ENCODE results near the gene FNDC5.

Gene FNDC5

DNA sequence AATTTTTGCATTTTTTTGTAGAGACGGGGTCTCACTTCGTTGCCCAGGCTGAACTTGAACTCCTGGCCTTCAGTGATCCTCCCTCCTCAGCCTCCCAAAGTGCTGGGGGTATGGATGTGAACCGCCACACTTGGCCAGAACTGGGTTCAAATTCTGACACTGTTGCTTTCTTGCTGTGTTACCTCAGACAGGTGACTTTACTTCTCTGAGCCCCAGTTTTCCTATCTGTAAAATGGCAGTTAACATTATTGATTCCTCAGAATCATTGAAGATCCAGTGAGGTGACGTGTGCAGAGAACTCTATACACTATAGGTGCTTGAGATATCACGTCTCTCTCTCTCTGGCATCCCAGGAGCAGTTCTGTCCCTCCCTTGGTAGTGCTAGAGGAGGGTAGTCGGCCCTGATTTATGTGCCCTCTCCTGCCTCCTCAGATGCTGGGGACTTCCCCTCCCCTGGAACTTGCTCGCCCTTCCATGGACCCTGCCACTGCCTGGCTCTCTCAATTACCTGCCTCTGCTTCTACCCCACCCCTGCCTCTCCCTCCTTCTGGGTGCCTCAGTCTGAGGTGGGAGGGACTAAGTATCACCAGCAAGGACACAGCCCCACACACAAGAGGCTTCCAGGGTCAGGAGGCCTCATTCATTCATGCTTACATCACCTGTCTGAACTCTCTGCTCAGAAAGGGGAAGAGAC is 12.8 kb upstream of the FNDC5 start:
- no peak for DNase-seq

DNA sequence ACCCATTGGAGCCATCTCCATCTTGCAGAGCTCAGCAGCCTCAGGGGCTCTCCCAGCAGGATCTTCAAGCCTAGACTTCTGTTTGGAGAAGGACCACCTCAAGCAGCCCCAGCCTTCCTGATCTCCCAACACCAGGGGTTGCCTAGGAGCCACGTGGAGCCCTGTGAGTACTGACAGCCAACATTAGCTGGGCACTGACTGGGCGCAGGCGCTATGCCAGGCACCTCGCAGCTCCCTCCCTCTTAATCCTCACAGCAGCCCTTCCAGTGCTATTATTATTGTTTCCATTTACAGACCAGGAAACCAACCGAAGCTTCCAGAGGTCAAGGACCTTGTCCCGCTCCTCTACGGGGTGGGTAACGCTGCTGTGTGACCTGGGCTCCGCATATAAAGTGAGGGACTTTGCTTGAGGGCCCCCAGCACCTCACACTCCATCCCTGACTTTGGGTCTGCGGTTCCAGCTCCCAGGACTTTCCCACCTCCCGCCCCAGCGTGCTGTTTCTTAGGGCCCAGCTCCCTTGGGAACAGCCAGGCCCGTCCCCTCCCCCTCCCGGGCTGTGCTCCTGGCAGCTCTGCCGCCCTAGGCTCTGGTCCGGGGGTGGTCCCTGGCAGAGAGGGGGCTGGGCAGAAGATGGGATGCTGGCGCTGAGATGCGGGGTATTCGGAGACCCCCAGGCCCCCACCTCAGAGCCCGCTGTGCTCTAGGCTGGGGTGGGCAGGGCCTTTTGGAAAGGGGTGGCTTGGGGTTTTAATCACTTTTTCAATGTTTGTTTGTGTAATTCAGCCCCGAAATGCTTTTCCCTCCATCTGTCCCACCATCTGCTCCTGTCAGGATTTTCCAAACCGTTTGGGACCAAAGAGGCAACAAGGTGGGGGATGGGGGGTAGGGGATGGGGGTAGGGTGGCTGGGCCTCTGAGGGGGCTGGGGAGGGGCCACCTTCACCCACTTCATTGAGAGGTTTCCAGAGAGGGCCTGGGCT is 11.4 kb upstream of the FNDC5 start:
- DNase-seq = no peak

DNA sequence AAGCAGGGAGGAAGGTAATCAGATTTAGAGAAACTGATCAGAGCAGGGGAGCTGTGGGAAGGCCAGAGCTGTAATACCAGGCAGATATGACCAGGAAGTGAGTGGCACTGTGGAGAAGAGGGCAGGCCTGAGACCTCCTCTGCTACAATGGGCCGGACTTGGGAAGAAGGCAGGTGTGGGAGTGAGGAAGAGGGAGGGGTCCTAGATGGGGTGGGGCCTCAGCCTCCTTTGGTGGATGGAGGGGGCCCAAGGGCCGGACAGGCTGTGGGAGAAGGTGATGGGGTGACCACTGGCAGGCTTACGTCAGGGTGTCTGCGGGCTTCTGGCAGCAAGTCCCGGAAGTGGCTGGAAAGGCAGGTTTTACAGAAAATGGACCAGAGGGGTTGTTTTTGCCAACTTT is 10.6 kb upstream of the FNDC5 start:
- no peak for DNase-seq

DNA sequence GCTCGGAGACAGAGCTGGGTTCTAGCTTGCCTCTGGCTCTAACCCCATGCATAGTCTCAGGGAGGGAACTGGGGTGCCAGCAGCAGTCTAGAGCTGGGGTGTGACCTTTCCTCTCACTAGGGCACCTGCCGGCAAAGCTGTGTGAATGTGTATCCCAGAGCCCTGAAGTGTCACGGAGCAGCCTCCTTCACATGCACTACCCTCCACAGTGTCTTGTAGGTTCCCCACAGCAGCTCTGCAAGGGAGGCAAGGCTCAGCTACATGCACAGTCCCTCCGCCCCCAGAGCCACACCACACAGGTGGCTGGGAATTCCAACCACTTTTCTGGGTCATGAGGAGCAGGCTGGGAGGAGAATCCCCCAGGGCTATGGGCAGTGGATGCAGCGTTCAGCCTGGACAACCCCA is 7.9 kb upstream of the FNDC5 start:
- no peak for DNase-seq

DNA sequence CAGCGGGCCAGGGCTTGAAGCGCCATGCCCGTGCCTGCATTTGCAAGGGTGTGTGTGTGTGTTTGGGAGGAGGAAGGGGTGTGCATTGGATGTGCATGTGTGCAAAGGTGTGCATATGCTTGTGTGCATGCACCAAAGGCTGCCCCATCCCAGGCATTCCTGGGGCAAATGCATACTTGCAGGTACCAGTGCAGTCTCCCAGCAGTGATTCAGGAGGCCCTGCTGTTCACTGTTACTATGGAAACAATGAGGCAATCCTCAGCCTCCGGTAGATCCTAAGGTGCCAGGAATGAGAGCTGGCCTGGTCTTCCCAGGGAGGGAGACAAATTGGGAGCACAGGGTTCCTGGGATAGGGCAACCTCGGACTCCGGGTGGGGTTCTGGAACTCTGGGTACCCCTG is 7.5 kb upstream of the FNDC5 start:
- no peak for DNase-seq

DNA sequence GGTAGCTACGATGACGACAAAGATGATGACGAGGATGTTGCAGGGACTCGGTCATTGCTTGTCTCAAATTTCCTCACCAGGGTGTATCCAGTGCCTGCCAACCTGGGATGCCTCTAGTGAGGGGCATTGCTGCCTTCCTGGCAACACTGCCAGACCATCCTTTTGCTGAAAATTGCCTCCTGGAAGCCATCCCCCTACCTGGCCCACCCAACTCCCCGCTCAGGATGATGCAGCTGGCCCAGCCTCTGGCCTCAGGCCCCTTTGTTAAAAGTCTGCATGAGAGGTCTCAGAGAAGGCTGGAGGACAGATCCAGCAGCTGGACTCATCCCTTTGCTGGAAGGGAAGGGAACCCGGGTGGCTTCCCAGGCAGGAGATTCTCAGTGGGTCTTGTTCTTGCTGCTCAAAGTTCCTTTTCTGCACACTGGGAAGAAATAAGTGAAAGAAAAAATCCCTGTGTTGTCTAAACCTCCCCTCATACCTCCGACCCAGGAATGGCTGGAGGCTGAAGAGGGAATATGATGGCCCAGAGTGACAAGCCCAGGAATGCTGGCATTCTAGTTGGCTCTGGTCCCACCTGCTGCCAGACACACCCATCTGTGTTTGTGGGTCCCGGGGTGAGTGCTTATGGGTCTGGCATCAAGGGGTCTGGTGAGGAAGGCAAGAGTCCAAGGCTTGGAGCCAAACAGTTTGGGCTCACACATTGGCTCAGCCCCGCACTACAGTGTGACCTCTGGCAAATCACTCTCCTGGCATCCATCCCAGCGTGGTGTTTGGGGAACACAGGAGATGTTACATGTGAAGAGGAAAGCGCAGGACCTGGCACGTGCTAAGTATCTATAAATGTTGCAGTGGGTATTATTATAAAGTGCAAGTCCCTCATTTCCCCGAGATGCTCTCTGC is 6.7 kb upstream of the FNDC5 start:
- DNase-seq = no peak

DNA sequence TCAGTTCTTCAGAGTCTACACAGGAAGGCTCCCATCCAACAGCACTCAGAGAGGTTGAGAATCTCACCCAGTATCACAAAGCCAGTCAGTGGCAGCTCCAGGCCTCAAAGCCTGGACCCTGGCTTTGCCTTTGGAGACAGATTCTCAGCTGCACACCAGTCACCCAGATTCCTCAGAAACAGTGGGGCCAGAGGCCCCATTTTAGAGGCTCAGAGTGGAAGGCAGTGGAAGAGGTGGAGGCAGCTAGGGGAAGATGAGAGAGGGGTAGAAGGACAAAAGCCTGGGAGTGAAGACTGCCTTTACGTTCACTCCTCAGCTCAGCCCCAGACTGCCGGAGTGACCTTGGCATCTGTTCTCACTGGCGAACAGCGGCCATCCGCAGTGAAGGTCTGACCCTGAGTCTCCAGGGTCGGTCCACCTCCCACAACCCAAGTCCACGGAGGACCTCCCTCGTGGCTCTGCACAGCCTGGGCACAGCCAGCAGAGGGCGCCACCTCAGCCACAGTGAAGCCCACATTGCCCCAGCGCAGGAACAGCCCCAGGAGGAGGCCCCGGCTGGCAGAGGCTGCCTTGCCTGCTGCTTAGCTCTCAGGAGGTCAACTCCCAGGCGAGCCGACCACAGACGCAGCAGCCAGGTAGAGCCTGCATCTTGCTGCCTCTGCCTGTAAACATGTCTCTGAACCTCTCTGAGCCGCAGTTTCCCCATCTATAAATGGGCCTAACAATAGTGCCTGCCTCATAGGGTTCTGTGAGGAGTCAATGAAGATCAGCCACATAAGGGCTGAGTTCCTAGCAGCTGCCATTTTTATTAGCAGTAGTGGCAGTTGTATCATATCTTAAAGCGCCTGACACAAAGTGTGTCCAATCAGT is 5.9 kb upstream of the FNDC5 start:
- peak; percentile 48 for DNase-seq

DNA sequence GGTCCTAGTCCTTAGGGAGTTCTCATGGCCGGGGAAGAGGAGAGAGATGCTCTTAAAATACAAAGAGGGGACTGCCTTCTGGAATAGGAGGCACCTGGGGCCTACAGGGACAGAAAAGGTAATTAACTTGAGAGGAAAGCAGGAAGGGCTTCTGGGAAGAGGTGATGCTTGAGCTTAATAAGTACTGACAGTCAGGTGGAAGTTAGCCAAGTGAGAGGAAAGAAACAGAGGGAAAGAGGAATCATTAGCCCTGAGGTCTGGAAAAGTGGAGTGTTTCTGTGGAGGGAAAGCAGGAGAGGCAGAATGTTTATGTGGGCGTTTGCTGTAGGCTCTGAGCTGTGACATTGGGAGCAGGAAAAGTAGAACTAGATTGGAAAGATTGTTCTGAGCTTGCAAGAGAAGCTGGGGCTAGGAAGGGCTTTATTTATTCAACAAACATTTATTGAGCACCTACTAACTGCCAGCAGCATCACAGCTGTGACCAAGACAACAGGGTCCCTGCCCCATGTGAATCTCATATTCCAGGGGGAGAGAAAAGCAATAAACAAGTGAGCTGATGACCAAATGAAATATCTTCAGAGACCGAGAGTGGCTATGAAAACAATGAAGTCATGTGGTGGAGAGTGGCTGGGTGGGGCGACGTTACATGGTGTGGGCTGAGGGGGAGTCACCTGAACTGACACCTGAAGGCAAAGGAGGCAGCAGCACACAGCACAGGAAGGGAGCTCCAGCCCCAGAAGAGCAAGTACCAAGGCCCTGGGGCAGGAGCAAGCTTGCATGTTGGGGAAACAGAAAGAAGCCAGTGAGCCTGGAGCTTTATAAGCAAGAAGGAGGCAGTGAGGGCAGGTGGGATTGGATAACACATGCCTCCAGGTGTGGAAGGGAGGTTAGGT is 4.4 kb upstream of the FNDC5 start:
- DNase-seq = no peak

DNA sequence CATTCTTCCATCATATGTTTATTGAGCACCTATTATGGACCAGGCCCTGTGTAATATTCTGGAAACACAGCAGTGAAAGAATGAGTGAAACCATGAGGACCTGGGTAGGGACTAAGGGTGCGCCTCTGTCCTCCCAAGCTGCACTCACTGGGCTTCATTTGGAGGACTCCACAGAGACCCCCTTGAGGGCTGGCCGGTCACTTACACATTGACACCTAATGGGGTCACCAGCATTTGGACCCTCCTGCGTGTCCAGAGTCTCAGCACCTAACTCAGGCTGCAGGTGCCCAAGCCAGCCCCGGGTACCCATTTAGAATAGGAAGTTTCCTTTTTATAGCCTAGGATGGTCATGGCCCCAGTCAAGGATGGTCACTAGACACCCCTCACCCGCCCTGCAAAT is 2.8 kb upstream of the FNDC5 start:
- DNase-seq = no peak

DNA sequence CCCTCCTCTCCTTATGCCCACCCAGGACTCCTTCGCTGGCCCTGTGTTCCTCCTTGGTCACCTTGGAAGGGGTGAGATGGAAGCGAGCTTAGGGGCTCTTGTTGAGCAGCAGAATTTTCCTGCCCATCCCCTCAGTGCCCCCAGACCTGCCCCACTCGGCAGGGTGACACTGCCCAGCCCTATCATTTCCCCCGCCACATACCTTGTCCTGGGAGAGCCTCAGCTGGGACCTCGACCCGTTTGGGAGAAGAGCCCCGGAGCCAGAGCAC is 1.4 kb upstream of the FNDC5 start:
- DNase-seq = no peak

DNA sequence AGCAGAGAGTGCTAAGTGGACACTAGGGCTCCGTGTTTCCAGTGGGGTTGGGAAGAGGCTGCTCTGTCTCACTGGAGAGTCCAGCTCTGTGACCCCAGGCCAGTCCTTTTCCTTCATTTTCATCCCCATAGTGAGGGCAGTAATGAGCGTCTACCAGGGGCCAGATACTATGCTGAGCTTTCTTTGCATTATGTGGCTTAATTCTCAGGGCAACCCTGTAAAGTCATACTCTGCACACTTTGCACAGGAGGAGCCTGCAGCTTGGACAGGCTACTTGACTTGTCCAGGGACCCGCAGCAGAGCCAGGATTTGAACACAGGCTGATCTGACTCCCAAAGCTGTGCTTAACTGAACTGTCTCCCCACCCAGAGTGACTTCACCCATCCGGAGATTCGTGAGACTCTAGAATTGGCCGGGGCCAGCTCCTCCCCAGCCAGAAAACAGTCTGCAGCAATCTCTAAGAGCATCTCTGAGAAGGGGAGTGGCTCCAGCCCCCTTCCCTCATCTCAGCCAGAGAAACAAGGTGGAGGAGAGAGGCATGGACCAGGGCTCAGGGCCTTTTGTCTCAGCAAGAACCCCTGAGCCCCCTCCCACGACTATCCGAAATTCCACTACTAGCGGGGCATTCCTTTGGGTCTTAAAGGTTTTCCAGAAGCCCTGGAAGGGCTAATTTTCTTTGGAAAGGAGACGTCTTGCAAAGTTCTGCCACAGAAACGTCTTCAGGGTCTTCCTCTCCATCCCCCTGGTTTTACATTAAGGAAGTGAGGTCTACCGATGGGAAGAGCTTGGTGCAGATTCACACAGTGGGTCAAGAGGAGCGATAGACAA is 866 bp upstream of the FNDC5 start:
- DNase-seq = no peak

DNA sequence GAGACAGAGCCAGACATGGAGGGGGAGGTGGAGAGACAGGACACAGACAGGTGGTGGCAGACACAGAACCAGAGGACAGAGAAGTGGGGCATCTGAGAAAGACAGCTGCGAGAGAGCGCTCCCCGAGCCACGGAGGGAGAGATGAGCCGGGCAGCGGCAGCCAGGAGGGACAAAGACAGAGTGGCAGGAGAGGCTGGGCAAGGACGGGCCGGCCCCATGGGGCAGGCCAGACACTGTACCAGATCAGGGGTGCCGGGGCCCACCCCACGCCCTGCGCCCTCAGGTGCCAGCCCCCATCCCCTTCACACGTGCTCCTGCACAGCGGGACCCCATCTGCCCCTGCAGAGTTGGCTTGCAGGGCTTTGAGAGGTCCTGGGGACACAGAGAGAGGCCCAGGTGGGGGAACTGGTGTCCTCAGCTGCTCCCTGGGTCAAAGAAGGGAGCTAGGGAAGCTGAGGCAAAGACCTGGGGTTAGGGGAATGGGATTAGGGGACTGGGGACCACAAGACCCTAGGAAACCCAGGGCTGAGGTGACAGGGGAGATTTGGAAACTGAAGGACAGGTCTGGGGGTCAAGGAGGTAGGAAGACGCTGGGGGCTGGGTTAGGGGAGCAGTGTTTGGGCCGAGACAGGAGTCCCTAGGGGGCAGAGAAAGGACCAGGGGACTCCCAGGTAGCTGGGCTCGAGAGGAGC is 643 bp downstream of the FNDC5 start:
- DNase-seq = no peak

DNA sequence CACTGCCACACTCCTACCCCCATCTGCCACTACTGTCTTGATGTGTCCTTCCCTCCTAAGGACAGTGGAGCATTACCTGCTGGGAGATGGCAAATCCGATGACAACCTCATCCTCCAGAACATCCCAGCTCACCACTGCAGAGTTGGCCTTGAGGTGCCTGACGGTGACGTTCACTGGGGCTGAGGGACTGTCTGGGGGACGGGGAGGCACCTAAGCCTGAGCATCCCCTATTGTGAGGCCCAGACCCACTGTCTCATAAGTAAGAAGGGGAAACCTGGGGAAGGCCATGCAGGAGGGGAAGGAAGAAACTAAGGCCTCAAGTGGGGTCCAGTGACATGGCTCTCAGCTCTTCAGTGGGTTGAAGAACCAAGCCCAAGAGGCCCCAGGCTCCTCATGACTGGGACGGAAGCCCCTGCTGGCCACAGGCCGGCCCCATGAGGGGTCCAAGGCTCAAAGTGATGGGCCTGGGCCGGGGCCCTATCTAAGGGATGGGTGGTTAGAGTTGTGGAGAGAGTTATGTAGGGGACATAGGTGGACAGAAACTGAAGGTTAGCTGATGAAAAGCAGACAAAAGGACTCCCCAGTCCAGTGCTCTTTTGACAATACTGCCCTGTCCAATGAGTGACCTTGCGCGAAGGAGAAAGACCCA is 1.8 kb downstream of the FNDC5 start:
- no peak for DNase-seq

DNA sequence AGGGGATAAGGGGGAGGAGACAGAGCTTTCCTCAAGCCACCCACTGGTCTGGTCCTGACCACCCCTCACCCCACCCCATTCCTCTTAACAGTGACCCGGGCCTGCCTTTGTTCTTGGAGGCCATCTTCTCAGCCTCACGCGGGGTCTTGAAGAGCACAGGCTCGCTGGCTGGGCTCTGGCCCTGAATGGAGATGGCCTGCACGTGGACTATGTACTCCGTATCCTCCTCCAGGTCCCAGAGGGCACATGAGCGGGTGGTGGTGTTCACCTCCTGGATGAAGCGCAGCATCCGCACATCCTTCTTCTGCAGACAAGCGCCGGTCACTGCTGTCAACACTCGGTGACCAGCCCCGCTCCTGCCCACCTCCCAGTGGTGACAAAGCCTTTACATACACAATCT is 2.6 kb downstream of the FNDC5 start:
- DNase-seq = no peak

DNA sequence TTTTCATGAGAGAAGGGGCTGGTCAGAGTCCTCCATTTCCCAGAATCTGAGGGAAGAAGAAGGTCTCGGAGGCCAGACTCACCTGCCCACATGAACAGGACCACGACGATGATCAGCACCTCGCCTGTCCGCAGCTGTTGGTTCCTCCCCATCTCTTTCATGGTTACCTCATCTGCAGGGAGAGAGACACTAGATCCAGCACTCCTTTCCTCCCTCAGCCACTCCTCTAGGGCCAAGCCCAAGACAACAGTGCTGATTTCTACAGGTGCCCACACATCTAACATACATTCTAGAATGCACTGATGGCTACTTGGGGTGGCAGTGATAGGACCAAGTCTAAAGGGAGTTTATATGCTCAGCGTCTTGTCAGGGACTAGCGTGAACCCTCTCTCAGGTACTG is 3.0 kb downstream of the FNDC5 start:
- DNase-seq = no peak

DNA sequence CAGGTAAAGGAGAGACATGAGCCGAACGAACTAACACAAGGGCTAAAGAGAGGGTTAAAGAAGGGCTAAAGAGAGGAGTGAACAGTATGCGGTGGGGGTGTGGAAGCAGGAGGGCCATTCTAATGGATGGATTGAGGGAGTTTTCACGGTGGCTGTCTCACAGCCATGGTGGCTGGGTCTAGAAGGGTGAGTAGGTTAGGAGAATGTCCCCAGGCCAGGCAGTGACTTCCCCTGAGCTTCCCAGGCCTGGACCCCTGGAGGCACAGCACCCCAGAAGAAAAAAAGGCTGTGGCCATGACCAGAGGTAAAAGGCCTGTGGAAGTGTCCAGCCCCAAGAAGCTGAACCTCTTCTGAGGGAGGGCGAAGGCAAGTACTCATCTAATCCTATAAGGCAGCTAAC is 3.6 kb downstream of the FNDC5 start:
- no peak for DNase-seq

DNA sequence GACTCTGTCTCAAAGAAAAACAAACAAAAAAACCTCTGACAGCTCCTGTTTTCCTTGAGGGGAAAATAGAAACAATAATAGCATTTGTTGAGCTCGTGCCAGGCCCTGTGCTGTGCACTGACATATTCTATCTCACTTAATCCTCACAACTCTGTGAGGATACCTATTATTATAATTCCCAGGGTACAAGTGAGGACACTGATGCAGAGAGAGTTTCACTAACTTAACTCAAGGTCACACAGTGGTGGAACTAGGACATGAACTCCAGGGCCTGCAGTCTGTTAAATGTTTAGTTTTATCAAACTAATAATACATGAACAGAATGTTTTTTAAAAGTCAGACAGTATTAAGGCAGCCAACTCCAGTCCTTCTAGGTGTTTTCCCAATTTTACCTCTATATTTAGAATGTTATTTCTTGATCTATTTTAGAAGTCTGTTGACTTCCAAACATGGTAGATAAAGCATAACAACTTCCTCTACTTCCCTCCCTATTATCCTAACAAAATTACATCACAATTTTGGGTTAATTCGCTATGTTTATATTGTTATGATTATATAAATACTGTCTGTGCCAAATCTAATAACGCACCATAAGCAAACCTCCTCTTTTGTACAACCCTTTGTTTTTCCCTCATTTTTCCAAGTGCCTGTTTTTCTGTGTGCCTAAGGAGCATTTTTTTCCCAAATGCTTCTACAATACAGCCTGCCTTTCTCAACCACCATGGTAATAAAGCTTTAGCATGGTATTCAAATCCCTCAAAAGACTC is 4.9 kb downstream of the FNDC5 start:
- no peak for DNase-seq

DNA sequence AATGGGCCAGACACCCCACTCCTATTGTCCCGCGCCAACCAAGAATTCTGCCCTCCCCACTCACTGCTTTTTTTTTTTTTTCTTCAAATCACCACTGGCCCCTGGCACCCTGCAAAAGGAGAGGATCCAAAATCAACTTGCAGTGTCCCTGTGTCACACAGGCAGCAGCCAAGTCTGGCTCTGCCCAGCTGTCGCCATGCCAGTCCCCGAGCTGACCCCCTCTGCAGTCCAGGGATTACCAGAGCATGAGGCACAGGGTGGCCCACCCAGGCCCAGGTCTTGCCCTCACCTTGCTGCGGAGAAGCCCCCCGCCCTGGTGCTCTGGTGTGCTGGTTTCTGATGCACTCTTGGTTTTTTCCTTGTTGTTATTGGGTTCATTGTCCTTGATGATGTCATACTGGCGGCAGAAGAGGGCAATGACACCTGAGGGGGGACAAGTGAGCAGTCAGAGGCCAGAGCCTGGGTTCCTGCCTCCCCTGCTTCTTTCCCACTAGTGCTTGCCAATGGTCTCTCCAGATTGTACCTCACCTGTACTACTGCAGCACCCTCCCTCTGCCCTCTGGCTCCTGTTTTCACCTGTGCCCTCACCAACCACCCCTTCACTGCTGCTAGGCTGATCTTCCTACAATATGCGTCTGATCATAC is 6.2 kb downstream of the FNDC5 start:
- no peak for DNase-seq

All from effector CD4-positive, alpha-beta T cell (primary cell).